HCT116 (cell line): ENCODE measurements around the gene ADGRE3. TPM values are rescaled to one million over a fixed set of nuclear protein-coding genes. Genes with fewer than 3 reads are reported as not detected.

Experiments used
- ATAC-seq: fragments of 200-7000 bp; cut with Tn5 transposase; 2 replicates; pipeline ENCODE4 v1.9.1; 2020; ENCODE audit warnings: mild to moderate bottlenecking, moderate library complexity
- BruUV-seq: library from RNA; stranded (reverse); fragments of 400-500 nt; replicated peaks from 2 replicates; lab custom pipeline; 2021; lab: Mats Ljungman, UMichigan
- CTCF ChIA-PET: fragments of 300-600 bp; sonication (Branson Sonifier 250); formaldehyde crosslinking; loops from one replicate; lab custom pipeline; 2021; ENCODE audit warnings: antibody characterized with exemption; lab: Charles Lee
- POLR2A ChIA-PET: fragments of 300-600, 350-600 bp; sonication (Branson Sonifier 250); formaldehyde crosslinking; loops from one replicate; lab custom pipeline; 2021; ENCODE audit warnings: antibody characterized with exemption; lab: Charles Lee
- RAD21 ChIA-PET, 2 experiments: fragments of 300-600 bp; sonication (Branson Sonifier 250); formaldehyde crosslinking; loops; one replicate each; lab custom pipeline; 2023; ENCODE audit warnings: low total read pairs in 2 of 2; ENCODE audit not compliant: uncharacterized antibody in 2 of 2, unreplicated experiment in 2 of 2, low non-redundant PET in 1 of 2; lab: Charles Lee
- DNase-seq: peaks from one replicate; pipeline ENCODE4 v3.0.0-alpha.2; 2010; ENCODE audit warnings: low read depth, low spot score
- H2AFZ ChIP-seq: fragments of 200-600 bp; shearing (Covaris generic), sonication (generic); 2 replicates; pipeline ENCODE4 v1.6.1; 2017; ENCODE audit warnings: low read depth, mixed run types, mixed read lengths, antibody characterized with exemption, low read length; ENCODE audit not compliant: poor library complexity, severe bottlenecking
- H3K27ac ChIP-seq: 2 replicates; pipeline ENCODE4 v1.5.1; 2012; ENCODE audit warnings: low read depth, low read length
- H3K27me3 ChIP-seq: fragments of 200-600 bp; sonication (generic); 2 replicates; pipeline ENCODE4 v1.6.1; 2016; ENCODE audit warnings: mixed run types, low read length, mixed read lengths; ENCODE audit not compliant: insufficient read depth
- H3K36me3 ChIP-seq, 2 experiments: fragments of 200-500 bp in 1 of 2; fragments of 200-600 bp in 1 of 2; sonication (Bioruptor generic) in 1 of 2; sonication (generic) in 1 of 2; 2 replicates each; pipeline versions ENCODE4 v1.5.1 to v1.6.1; 2014 to 2016; ENCODE audit warnings: low read length in 2 of 2, inconsistent platforms in 1 of 2, mixed read lengths in 1 of 2, mixed run types in 1 of 2; ENCODE audit not compliant: insufficient read depth in 2 of 2, control insufficient read depth in 1 of 2
- H3K4me1 ChIP-seq, 2 experiments: fragments of 200-600 bp in 1 of 2; sonication (generic) in 1 of 2; 2 replicates each; pipeline versions ENCODE4 v1.5.1 to v1.6.1; 2012 to 2017; ENCODE audit warnings: low read length in 2 of 2, inconsistent platforms in 1 of 2, mild to moderate bottlenecking in 1 of 2, mixed read lengths in 1 of 2, mixed run types in 1 of 2, moderate library complexity in 1 of 2; ENCODE audit not compliant: insufficient read depth in 2 of 2, control insufficient read depth in 1 of 2
- H3K4me2 ChIP-seq: fragments of 200-600 bp; sonication (generic); 2 replicates; pipeline ENCODE4 v1.6.1; 2017; ENCODE audit warnings: mixed run types, low read length, mixed read lengths
- H3K4me3 ChIP-seq, 2 experiments: fragments of 200-600 bp in 1 of 2; sonication (generic) in 1 of 2; replicated peaks in 1 of 2; 2 replicates each; pipeline ENCODE4 v1.5.1; 2011 to 2016; ENCODE audit warnings: low read length in 2 of 2, control low read depth in 1 of 2, low read depth in 1 of 2, mild to moderate bottlenecking in 1 of 2, mixed read lengths in 1 of 2, mixed run types in 1 of 2
- H3K79me2 ChIP-seq: fragments of 200-600 bp; sonication (generic); 2 replicates; pipeline ENCODE4 v1.6.1; 2017; ENCODE audit warnings: mild to moderate bottlenecking, mixed run types, low read length, moderate library complexity, mixed read lengths; ENCODE audit not compliant: insufficient read depth
- H3K9ac ChIP-seq: fragments of 200-600 bp; sonication (generic); 2 replicates; pipeline ENCODE4 v1.6.1; 2016; ENCODE audit warnings: low read length, mixed read lengths
- H3K9me2 ChIP-seq: fragments of 200-600 bp; sonication (generic), shearing (Covaris generic); 2 replicates; pipeline ENCODE4 v1.6.1; 2017; ENCODE audit warnings: mixed run types, mild to moderate bottlenecking, moderate library complexity; ENCODE audit not compliant: insufficient read depth
- H3K9me3 ChIP-seq, 2 experiments: fragments of 200-500 bp in 1 of 2; fragments of 200-600 bp in 1 of 2; sonication (Bioruptor generic) in 1 of 2; sonication (generic) in 1 of 2; 2 replicates each; pipeline ENCODE4 v1.6.1; 2014 to 2017; ENCODE audit warnings: low read length in 2 of 2, mixed read lengths in 2 of 2, inconsistent platforms in 1 of 2, low read depth in 1 of 2, mild to moderate bottlenecking in 1 of 2, mixed run types in 1 of 2, moderate library complexity in 1 of 2; ENCODE audit not compliant: control insufficient read depth in 1 of 2, insufficient read depth in 1 of 2
- H4K20me1 ChIP-seq: fragments of 200-600 bp; sonication (generic), shearing (Covaris generic); 2 replicates; pipeline ENCODE4 v1.6.1; 2017; ENCODE audit warnings: mixed run types, mild to moderate bottlenecking, moderate library complexity; ENCODE audit not compliant: insufficient read depth
- CBX3 ChIP-seq: IDR thresholded peaks from 2 replicates; pipeline ENCODE4 v1.6.1; 2012; ENCODE audit warnings: low read depth
- CEBPB ChIP-seq: IDR thresholded peaks from 2 replicates; pipeline ENCODE4 v1.6.1; 2012; ENCODE audit warnings: low read depth
- CTCF ChIP-seq, 3 experiments: fragments of 200-600 bp in 1 of 3; sonication (generic) in 1 of 3; IDR thresholded peaks in 2 of 3; conservative IDR thresholded peaks in 1 of 3; 2 replicates each; pipeline ENCODE4 v1.5.1; 2012 to 2017; ENCODE audit warnings: low read depth in 2 of 3, low read length in 2 of 3, antibody characterized with exemption in 1 of 3, borderline replicate concordance in 1 of 3, control low read depth in 1 of 3, mild to moderate bottlenecking in 1 of 3, mixed read lengths in 1 of 3, mixed run types in 1 of 3, moderate library complexity in 1 of 3; ENCODE audit not compliant: insufficient read depth in 1 of 3
- EGR1 ChIP-seq: IDR thresholded peaks from 2 replicates; pipeline ENCODE4 v1.6.1; 2012; ENCODE audit warnings: low read depth
- ELF1 ChIP-seq: IDR thresholded peaks from 2 replicates; pipeline ENCODE4 v1.6.1; 2012; ENCODE audit warnings: low read depth, borderline replicate concordance
- EZH2 ChIP-seq: fragments of 200-600 bp; sonication (generic); IDR thresholded peaks from 2 replicates; pipeline ENCODE4 v1.6.1; 2017; ENCODE audit warnings: antibody characterized with exemption, mixed run types
- MAX ChIP-seq: IDR thresholded peaks from 2 replicates; pipeline ENCODE4 v1.6.1; 2012
- POLR2AphosphoS5 ChIP-seq: IDR thresholded peaks from 2 replicates; pipeline ENCODE4 v1.6.1; 2011; ENCODE audit warnings: mild to moderate bottlenecking, low read depth, low read length, moderate library complexity
- RAD21 ChIP-seq: IDR thresholded peaks from 2 replicates; pipeline ENCODE4 v1.6.1; 2012; ENCODE audit warnings: low read depth, mild to moderate bottlenecking
- SIN3A ChIP-seq: IDR thresholded peaks from 2 replicates; pipeline ENCODE4 v1.6.1; 2012; ENCODE audit warnings: low read depth
- SP1 ChIP-seq: IDR thresholded peaks from 2 replicates; pipeline ENCODE4 v1.6.1; 2012; ENCODE audit warnings: low read depth
- SRF ChIP-seq: IDR thresholded peaks from 2 replicates; pipeline ENCODE4 v1.6.1; 2012; ENCODE audit warnings: low read depth
- TCF7L2 ChIP-seq: IDR thresholded peaks from 2 replicates; pipeline ENCODE4 v1.7.0; 2011; ENCODE audit warnings: borderline replicate concordance, inconsistent platforms; ENCODE audit not compliant: insufficient read depth, insufficient read length; ENCODE audit errors: extremely low read depth
- YY1 ChIP-seq: IDR thresholded peaks from 2 replicates; pipeline ENCODE4 v1.6.1; 2011; ENCODE audit warnings: low read length, low read depth, moderate library complexity, mild to moderate bottlenecking; ENCODE audit not compliant: insufficient replicate concordance; ENCODE audit errors: extremely low read depth
- ZFX ChIP-seq: fragments of 450-650 bp; IDR thresholded peaks from 2 replicates; pipeline ENCODE4 v1.6.1; 2017
- ZNF274 ChIP-seq: fragments of 200-500 bp; sonication (Bioruptor generic); IDR thresholded peaks from 2 replicates; pipeline ENCODE4 v1.6.1; 2014; ENCODE audit warnings: mild to moderate bottlenecking, low read depth, low read length, inconsistent platforms
- intact Hi-C: fragments of 100-400 bp; cut with micrococcal nuclease; formaldehyde crosslinking; loops from 2 replicates; pipeline ENCODE4 v1.10.0; 2022
- total RNA-seq: library from RNA; stranded (reverse); gene quantifications from one replicate; pipeline ENCODE4 v1.2.1, GENCODE V29; 2021; ENCODE audit not compliant: unreplicated experiment

ADGRE3 gene
- total RNA-seq, 1 experiment from 2014 or later, result not detected

- TF ChIP-seq CEBPB, result no peak
These were observed 4.7 kb downstream of the ADGRE3 start (continued) for GRCh38 chr19:14669940-14670339.

- no peaks in the 10 kb centered on the region for H3K27me3 ChIP-seq
- no TSS peak for BruUV-seq
- no peak overlapping the region for H3K27ac ChIP-seq
- no peak overlapping the region for H3K9ac ChIP-seq
- no peaks in the 10 kb centered on the region for H3K4me1 ChIP-seq
- H3K36me3 ChIP-seq, result no peaks in the 10 kb centered on the region
- H3K4me3 ChIP-seq, result no peak overlapping the region
- no peak overlapping the region for H2AFZ ChIP-seq
- H4K20me1 ChIP-seq, result no peaks in the 10 kb centered on the region
- H3K9me2 ChIP-seq, result no peaks in the 10 kb centered on the region
- H3K9me3 ChIP-seq, result no peaks in the 10 kb centered on the region
- TF ChIP-seq TCF7L2 (no peak), CBX3 (no peak)
- POLR2A ChIA-PET, result no interaction called here
- no peak overlapping the region for H3K4me2 ChIP-seq
- H3K79me2 ChIP-seq, result no peaks in the 10 kb centered on the region
- DNase-seq (no peak), ATAC-seq (no peak)
- CTCF ChIA-PET, result no interaction called here
- intact Hi-C loops, result no loop called here
- RAD21 ChIA-PET, result no interaction called here
These were observed 13.2 kb downstream of the ADGRE3 start for GRCh38 chr19:14661372-14661924.

GRCh38 chr19:14659874-14660489 lies 14.7 kb downstream of the ADGRE3 start:
- no peak overlapping the region for H2AFZ ChIP-seq
- H3K4me2 ChIP-seq, result no peak overlapping the region
- ChIA-PET POLR2A (no interaction called here), CTCF (no interaction called here), RAD21 (no interaction called here)
- intact Hi-C loops, result no loop called here
- H3K27me3 ChIP-seq, result no peaks in the 10 kb centered on the region
- no peaks in the 10 kb centered on the region for H3K9me2 ChIP-seq
- H3K9me3 ChIP-seq, result no peaks in the 10 kb centered on the region
- no peak overlapping the region for H3K9ac ChIP-seq
- no peak overlapping the region for H3K4me3 ChIP-seq
- DNase-seq (no peak), ATAC-seq (no peak)
- TF ChIP-seq POLR2AphosphoS5, result no peak
- no peak for TF ChIP-seq YY1
- no peak for TF ChIP-seq SRF
- no peak for TF ChIP-seq CBX3
- no peak for TF ChIP-seq RAD21
- no peak for TF ChIP-seq SP1
- no peak for TF ChIP-seq CTCF (IDR thresholded peaks at IDR 0.05 in 2 of 3, conservative IDR thresholded peaks at IDR 0.05 in 1 of 3; ENCODE audit: borderline replicate concordance in 1 of 3, insufficient read depth in 1 of 3, low read depth in 2 of 3, low read length in 2 of 3)
- TF ChIP-seq MAX, result no peak
- TF ChIP-seq SIN3A, result no peak
- no peak for TF ChIP-seq ZNF274
- no peak for TF ChIP-seq ELF1
- TF ChIP-seq EZH2, result no peak
- no peak for TF ChIP-seq CEBPB
- no peak for TF ChIP-seq EGR1
- TF ChIP-seq ZFX, result no peak
- H4K20me1 ChIP-seq, result no peaks in the 10 kb centered on the region
- H3K36me3 ChIP-seq, result no peaks in the 10 kb centered on the region
- H3K79me2 ChIP-seq, result no peaks in the 10 kb centered on the region
- H3K27ac ChIP-seq, result no peak overlapping the region
- no TSS peak for BruUV-seq
- no peaks in the 10 kb centered on the region for H3K4me1 ChIP-seq
